ENCODE measurements around the gene PEPD. TPM values are rescaled to one million over a fixed set of nuclear protein-coding genes. Genes with fewer than 3 reads are reported as not detected.

PEPD gene
- total RNA-seq, 4 donors from 2014 or later, result 116 to 1,166 (median 748) TPM

DNA sequence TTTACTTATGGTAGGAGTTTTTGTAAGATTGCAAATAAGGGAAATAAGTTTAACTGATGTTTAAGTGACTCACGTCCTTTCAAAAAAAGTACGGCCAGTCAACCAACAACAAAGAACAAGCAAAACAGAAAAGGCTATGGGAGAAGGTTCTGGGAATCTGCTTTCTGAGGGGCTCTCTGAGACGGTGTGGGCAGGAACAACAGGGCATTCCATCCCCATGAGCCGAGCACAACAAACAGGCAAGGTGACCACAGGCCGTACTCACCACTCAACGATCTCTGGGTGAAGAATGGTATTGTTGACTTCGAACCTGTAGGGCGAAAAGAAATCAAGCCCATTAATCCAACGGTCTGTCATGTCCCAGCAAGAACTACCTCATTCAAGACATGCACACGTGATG, 43.8 kb downstream of the PEPD start:
- no peaks in the 10 kb centered on the region for H3K27me3 ChIP-seq
- H3K27ac ChIP-seq, result no peak overlapping the region
- DNase-seq, result no peak
- H3K4me1 ChIP-seq, result no peaks in the 10 kb centered on the region
- no peak overlapping the region for H3K4me3 ChIP-seq
- no peak for TF ChIP-seq POLR2A (IDR thresholded peaks at IDR 0.05)
- TF ChIP-seq, protein P1, sequence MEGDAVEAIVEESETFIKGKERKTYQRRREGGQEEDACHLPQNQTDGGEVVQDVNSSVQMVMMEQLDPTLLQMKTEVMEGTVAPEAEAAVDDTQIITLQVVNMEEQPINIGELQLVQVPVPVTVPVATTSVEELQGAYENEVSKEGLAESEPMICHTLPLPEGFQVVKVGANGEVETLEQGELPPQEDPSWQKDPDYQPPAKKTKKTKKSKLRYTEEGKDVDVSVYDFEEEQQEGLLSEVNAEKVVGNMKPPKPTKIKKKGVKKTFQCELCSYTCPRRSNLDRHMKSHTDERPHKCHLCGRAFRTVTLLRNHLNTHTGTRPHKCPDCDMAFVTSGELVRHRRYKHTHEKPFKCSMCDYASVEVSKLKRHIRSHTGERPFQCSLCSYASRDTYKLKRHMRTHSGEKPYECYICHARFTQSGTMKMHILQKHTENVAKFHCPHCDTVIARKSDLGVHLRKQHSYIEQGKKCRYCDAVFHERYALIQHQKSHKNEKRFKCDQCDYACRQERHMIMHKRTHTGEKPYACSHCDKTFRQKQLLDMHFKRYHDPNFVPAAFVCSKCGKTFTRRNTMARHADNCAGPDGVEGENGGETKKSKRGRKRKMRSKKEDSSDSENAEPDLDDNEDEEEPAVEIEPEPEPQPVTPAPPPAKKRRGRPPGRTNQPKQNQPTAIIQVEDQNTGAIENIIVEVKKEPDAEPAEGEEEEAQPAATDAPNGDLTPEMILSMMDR (IDR thresholded peaks at IDR 0.05), result no peak
- H3K9me3 ChIP-seq, result no peaks in the 10 kb centered on the region
- H3K36me3 ChIP-seq, result peaks cover 0 to 58% (median 0%) of the 10 kb centered on the region in 3 donors

DNA sequence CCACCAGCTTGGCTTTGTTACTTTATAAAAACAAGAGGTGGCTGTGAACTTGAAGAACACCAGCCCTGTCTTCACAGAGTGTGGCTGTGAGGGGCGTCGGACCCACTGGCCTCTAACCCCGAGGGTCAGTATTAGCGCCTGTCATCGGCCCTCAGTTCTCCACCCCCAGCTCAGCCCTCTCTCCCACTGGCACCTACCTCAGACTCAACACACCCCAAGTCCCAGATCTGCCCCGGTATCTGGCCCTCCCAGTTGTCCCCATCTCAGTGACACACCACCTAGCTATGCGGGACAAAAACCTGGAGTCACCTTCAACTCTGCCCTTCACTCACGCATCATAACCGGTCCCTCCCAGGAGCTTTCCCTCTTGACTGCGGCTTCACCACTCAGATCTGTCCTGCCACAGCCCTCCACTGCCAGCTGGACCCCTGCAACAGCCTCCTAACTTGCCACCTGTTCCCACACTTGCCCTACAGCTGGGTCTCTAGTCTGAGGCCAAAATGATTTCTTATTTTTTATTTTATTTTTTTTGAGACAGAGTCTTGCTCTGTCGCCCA, 45.4 kb downstream of the PEPD start:
- DNase-seq, result peak in 2 of 3 donors; percentile 28 to 34
- Histone ChIP-seq H3K9me3 (no peaks in the 10 kb centered on the region), H3K4me3 (no peak overlapping the region), H3K36me3 (peaks cover 0 to 58% (median 0%) of the 10 kb centered on the region in 3 donors), H3K4me1 (no peaks in the 10 kb centered on the region), H3K27ac (no peak overlapping the region), H3K27me3 (no peaks in the 10 kb centered on the region)
- TF ChIP-seq, protein P1 (IDR thresholded peaks at IDR 0.05), result no peak
- TF ChIP-seq POLR2A (IDR thresholded peaks at IDR 0.05), result no peak

DNA sequence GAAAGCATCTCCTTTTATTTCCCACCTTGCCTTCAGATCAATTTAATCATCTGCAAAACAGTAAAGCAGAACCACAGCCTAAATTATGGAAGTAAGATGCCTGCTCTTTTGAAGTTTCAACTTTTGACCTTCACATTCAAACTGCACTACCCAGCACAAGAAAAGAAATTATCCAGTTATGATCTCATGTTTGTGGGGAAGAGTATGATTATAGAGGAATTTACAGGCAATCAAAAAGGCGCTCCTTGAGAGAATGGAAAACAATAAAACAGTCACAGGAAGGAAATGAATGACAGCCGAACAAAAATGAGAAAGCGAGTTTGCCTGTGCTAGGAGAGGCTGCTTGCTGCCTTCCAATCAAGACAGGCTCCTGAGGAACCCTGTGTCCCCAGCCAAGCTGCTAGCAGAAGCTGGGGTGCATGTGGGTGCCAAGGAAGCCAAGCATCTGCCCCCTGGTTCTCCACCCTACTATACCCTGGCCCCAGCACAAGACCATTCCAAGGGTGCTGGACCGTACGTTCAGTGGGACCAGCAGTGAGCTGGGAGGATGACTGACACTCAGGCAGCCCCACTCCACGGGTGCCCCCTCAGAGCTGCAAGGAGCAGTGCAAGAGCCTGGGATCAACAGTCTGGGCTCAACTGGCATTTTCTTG, 47.8 kb downstream of the PEPD start:
- no peaks in the 10 kb centered on the region for H3K4me1 ChIP-seq
- TF ChIP-seq, protein P1 (IDR thresholded peaks at IDR 0.05), result no peak
- TF ChIP-seq POLR2A (IDR thresholded peaks at IDR 0.05), result no peak
- no peak overlapping the region for H3K4me3 ChIP-seq
- H3K9me3 ChIP-seq, result no peaks in the 10 kb centered on the region
- no peak overlapping the region for H3K27ac ChIP-seq
- peaks cover 0 to 55% (median 0%) of the 10 kb centered on the region in 3 donors for H3K36me3 ChIP-seq
- DNase-seq, result peak in 1 of 3 donors; percentile 27
- no peaks in the 10 kb centered on the region for H3K27me3 ChIP-seq

DNA sequence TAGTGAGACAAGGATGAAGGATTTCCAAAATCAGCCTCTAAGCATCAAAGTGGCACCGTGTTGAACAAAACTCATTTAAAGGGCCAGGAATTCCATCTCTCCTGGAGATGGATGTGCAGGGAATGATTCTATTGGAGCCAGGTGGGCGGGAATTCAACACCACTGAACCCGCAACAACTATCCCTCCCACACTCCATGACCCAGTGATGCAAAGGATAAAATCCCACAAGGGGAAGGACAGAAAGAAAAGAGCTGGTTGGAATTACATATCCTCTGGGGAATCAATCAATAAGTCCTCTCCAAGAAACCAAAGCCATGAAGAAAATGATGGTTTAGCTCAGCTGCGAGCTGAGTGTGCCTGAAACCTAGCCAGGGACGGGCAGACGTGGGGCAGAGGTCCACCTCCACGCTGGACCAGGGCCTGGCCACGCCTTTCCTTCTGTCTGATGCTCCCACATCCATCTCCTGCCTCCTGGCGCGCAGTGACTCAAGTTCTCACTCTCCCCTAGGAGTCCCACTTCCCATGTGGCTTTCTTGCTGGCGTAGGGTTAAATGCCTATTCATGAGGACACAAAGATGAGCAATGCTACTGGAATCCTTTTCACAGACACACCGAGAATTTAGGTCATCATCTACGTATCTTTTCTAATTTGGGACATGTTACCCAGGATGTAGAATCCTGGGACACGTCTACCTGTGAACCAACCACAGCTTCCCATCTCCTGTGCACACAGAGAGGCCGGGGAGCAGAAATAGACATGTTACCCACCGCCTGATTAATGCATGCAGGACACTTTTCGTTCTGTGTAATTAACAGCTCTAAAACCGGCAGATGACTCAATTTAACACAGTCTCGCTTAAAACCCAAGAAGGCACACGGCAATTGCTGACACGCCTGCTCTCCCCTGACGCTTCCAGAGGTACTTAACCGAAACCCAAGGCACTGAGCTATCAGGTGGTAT, 48.6 kb downstream of the PEPD start:
- H3K4me1 ChIP-seq, result no peaks in the 10 kb centered on the region
- H3K36me3 ChIP-seq, result peaks cover 0 to 53% (median 0%) of the 10 kb centered on the region in 3 donors
- no peak overlapping the region for H3K4me3 ChIP-seq
- no peak overlapping the region for H3K27ac ChIP-seq
- no peak for TF ChIP-seq POLR2A (IDR thresholded peaks at IDR 0.05)
- TF ChIP-seq, protein P1 (IDR thresholded peaks at IDR 0.05), result no peak
- peak in 1 of 3 donors; percentile 26 for DNase-seq
- H3K27me3 ChIP-seq, result no peaks in the 10 kb centered on the region
- no peaks in the 10 kb centered on the region for H3K9me3 ChIP-seq

DNA sequence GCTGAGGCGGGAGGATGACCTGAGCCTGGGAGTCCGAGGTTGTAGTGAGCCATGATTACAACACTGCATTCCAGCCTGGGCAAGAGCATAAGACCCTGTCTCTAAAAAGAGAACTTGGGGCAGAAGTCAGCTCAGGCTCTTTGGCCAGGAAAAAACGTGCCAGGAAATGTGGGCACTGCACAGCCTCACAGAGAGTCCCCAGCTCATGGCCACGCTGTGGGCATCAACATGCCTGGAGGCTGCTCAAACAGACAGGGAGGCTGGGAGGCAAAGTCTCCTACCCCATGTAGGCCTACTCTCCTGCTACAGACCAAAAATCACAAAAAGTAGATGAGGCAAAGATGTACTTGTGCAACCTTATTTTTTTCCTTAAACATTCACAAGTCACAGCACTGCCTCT, 49.4 kb downstream of the PEPD start:
- Histone ChIP-seq H3K4me3 (no peak overlapping the region), H3K36me3 (peaks cover 0 to 45% (median 0%) of the 10 kb centered on the region in 3 donors), H3K27ac (no peak overlapping the region), H3K27me3 (no peaks in the 10 kb centered on the region), H3K4me1 (no peaks in the 10 kb centered on the region), H3K9me3 (no peaks in the 10 kb centered on the region)
- peak in 1 of 3 donors; percentile 30 for DNase-seq
- no peak for TF ChIP-seq POLR2A (IDR thresholded peaks at IDR 0.05)
- TF ChIP-seq, protein P1 (IDR thresholded peaks at IDR 0.05), result no peak

All from Peyer's patch (tissue), 4 donors.